SK-N-SH treated with all-trans-retinoic acid at 6 μM for 48 hours (cell line): Measurements from ENCODE around the gene HOXC5.

Experiments used
- CREB5 ChIP-seq: fragments of 250-450 bp; sonication (Bioruptor Pico); IDR thresholded peaks from 2 replicates; pipeline ENCODE4 v1.5.1; 2020; ENCODE audit warnings: low read depth, mild to moderate bottlenecking, moderate library complexity
- PATZ1 ChIP-seq: fragments of 250-450 bp; sonication (Bioruptor Pico); IDR thresholded peaks from 2 replicates; pipeline ENCODE4 v1.8.0; 2020; ENCODE audit warnings: mild to moderate bottlenecking, moderate library complexity, borderline replicate concordance
- SNAI2 ChIP-seq: fragments of 250-450 bp; sonication (Bioruptor Pico); IDR thresholded peaks from 2 replicates; pipeline ENCODE4 v1.5.0; 2020; ENCODE audit warnings: mild to moderate bottlenecking, moderate library complexity
- ZFP3 ChIP-seq: fragments of 250-450 bp; sonication (Bioruptor Pico); IDR thresholded peaks from 2 replicates; pipeline ENCODE4 v1.5.0; 2020; ENCODE audit warnings: mild to moderate bottlenecking, moderate library complexity
- ZFP30 ChIP-seq: fragments of 450-650 bp; formaldehyde crosslinking; IDR thresholded peaks from 2 replicates; pipeline ENCODE4 v1.5.0; 2022; ENCODE audit warnings: mild to moderate bottlenecking, moderate library complexity
- ZNF70 ChIP-seq: fragments of 450-650 bp; formaldehyde crosslinking; IDR thresholded peaks from 2 replicates; pipeline ENCODE4 v1.5.0; 2020; ENCODE audit warnings: mild to moderate bottlenecking, moderate library complexity

GRCh38 chr12:53991077-53991460 lies 41.8 kb upstream of the HOXC5 start:
- TF ChIP-seq ZFP30 (CRISPR knock-in tag) (no peak), PATZ1 (CRISPR knock-in tag) (no peak), SNAI2 (CRISPR knock-in tag) (no peak), CREB5 (no peak), ZNF70 (CRISPR knock-in tag) (no peak), ZFP3 (CRISPR knock-in tag) (no peak)
